EH (cell line): ENCODE data around the gene TAB2.

Experiments
- DNase-seq: peaks from one replicate; pipeline ENCODE4 v3.0.0-alpha.2; 2015; ENCODE audit warnings: low read depth

TAB2 gene

DNA sequence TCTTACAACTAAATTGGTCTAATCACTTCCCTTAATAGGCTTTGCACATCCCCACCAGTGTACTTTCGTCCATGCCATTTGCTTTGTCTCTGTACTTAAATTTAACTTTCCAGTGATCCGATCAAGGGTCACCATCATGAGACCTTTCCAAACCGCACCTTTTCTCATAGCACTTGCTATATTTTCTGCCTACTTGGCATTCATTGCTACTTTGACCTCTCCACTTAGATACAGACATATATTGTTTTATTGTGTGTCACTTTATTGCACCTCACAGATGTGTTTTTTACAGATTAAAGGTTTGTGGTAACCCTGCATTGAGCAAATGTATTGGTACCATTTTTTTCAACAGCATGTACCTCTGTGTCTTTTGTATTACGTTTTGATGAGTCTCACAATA lies 97.3 kb downstream of the TAB2 start:
- DNase-seq, result no peak

DNA sequence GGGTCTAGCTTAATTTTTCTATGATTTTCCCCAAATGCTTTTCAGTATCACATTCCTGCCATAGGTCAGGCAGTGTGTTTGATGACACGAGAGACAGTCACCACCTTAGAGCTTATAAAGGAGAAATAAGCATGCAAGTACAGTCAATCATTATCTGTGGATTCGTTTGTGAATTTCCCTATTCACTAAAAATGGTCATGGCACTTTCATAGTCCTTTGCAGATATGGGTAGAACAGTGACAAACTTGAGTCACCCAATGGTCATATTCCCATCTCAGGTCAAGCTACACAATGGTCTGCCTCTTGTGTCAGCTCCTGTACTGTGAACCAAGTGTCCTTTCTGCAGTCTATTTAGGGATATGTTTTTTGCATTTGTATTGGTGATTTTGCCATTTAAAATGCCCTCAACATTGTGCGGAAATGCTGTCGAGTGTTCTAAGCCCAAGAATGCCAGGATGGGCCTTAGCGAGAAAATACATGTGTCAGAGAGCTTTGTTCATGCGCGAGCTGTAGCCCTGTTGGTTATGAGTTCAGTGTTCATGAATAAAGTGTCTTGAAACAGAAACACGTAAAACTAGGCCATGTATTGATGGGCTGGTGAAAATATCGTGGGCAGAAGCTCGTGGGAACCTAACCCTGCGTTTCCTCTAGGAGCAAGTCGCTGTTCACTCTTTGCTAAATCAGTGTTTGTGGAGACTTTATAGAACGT lies 102.3 kb downstream of the TAB2 start:
- DNase-seq, result no peak

DNA sequence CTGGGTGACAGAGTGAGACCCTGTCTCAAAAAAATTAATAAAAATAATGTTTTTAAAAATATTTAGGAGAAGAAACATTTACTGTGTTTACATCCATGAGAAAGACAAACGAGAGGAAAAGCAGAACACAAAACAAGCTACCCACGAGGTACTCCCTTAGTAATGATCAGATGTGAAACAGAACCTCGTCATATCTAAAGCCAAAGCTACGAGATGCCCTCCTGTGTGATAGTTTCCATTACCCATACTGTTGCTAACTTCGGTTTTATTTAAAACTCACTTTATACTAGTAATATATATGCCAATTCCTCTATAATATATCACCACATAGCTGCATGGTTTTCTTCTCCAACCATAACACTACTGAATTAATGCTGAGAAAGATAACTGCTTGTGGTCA lies 103.6 kb downstream of the TAB2 start:
- no peak for DNase-seq

DNA sequence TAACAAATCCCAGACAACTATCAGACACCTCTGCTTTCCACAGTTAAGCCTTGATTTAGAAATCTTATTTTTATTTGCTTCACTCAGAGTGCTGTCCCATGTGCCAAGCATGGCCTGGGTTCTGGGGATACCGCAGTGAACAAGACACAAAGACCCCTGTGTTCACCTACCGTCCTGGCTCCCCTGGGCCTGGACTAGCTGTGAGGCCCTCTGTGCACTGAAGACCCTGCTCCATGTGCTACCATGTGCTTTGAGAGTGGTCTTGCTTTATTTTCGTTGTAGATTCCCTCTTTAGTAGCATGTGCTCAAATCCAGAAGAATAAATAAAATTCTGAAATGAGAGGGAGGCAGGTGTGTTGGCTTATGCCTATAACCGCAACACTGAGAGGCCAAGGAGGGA lies 105.1 kb downstream of the TAB2 start:
- no peak for DNase-seq

DNA sequence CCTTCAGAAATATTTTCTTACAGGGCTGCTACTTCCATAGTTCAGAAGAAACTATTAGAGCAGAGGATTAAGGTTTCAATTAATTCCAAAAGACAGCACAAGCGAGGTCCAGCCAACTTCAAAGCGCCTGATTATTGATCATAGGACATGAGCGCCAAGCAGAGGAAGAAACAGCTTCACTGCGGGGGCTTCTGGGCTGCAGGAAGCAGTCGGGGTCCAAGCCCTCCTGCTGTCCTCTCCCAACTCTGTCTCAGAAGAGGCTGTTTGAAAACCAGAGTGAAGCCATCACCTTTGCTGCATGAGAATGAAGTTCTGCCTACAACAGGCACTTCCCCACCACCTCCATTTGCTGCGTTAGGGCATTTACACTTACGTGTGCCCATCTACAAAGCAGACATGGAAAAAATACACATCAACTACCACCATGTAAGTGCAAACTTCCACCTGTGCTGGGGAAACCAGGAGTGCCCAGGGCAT lies 106.5 kb downstream of the TAB2 start:
- DNase-seq, result no peak

DNA sequence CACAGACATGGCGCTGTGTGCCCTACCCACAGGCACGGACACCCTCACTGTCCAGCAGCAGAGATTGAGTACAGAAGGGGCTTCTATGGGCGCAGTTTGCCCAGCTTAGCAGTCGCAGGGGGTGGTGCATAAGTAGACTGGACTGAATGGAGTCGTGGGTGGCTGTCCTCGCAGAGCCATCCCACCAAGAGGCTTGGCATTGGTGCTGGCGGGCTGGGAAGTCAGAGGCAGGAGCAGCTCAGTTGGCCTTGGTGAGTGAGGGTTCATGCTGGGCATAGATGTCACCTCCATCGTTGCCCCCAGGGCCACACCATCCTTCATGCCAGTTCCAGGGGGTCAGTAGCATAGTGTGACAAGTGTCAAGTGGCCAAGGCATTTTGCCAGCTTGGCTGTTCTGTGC lies 107.7 kb downstream of the TAB2 start:
- no peak for DNase-seq

DNA sequence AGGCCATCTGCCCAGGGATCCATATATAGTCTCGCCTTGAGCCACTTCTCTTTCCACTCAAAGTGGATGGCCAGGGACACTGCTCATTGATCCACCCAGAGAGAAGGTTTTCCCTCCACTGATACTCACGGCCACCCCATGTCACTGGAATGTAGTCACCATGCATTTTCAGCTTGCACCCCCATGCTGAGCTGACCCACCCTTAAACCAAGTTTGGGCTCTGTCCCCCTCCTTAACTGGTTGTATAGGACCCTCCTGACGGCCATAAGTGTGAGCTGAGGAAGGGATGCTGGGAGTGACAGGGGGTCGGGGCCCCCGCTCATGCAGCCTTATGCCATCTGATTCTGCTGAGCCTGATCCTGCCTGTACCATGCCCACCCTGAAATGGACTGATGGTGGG lies 108.2 kb downstream of the TAB2 start:
- DNase-seq, result no peak

DNA sequence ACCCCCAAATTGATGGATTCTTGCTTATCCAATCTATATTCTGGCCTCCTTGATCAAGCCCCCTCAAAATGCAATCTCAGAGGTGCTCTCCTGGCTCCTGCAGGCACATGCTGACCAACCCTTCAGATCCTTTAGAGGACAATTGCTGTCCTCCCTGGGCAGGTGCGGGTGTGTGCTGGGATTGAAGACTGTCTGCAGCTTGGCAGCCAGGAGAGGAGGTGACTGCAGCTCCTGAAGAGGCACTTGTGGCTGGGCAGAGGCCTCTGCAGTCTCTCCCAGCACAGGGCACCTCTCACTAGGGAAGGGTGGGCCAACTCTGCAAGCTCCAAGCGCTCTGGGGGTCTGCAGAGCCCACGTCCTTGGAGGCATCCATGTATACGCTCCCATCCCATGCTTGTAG lies 111.1 kb downstream of the TAB2 start:
- DNase-seq, result no peak

DNA sequence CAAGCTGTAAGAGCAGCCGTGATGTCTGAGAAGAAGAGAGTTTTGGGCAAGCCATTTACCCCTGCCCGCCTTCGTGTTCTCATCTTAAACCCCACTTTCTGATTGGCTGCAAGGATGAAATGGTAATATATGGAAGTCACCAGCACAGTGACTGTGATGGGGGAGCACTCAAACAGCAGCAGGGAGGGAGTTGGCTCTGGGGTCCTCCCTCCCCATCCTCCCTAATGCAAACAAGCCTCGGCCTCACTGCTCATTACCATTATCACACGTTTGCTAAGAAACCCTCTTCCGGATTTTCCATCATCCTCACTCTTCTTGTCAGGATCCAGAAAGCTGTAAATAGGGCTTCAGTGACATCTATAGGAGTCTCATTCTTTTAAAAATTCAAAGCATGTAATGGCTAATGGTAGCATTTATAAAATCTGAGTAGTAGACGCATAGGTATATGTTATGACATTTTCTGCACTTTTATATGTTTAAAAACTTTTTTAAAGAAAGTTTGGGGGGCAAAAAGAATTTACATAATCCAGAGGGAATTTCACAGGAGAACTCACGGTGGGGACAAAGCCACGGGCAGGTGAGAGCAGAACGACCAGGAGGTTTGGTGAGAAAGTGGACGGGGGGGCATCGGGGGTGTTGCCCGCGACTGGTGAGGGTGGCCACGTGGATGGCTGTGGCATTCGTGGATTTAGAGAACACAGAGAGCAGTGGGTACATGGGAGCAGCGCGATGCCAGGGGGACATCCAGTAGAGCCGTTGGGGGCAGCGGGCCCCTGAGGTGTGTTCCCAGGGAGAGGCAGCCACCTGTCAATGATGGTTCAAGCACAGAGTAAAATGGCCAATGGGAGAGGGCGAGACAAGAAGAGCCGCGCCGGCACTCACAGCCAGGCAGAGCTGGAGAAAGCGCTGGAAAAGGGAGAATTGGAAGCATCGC lies 112.2 kb downstream of the TAB2 start:
- no peak for DNase-seq

DNA sequence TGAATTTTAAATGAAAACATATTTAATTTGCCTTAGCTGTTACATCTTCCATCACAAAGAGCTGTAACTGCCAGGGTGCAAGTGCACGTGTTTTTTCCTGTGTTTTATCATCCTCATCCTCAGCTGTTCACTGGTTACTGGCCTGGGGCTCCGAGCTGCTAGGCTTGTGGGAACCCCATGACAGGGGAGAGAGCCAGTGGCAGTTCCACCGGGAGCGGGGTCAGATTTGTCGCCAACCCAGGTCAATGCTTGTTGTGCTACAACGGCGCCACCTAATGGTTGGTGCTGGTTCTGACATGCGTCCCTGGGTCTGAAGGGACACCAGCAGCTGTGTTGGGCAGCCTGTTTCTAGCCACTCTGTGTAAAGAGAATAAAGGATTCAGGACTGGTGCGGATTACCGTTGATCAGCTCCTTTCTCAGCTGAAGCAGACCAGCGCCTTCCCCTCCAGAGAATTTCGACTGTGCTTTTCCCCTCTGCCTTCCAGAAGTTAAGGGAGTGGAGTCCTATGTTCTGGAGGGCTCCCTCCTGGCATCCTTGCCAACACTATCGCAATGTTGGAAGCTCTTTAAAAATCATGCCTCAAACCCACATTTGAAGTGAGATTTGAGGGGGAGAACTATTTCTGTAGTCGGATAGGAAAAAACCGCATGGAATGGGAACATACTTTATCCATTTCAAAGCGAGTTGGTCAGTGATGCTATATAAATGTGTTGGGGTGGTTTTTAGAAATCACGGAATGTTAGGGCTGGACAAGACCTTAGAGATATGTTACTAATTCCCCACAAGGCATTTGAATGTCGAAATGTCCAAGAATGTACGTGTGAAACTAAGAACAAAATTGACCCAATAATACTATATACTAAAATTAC lies 114.6 kb downstream of the TAB2 start:
- peak; percentile 82 for DNase-seq

DNA sequence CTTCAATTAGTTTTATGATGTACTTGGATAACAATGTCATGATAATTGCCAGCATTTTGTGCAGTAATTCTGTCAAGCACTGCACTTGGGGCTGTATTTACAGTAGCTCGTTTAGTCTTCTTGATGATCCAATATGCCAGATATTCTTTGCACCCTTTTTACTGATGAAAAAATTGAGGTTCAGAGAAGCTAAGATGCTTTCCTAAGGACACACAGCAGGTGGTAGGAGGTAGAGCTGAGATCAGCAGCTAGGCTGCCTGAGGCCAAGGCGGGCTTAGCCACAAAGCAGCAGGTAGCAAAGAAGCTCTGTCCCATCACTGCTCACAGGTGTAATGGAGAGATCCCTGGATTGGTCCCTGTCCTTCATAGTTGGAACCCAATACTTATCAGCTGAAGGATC lies 115.9 kb downstream of the TAB2 start:
- no peak for DNase-seq

DNA sequence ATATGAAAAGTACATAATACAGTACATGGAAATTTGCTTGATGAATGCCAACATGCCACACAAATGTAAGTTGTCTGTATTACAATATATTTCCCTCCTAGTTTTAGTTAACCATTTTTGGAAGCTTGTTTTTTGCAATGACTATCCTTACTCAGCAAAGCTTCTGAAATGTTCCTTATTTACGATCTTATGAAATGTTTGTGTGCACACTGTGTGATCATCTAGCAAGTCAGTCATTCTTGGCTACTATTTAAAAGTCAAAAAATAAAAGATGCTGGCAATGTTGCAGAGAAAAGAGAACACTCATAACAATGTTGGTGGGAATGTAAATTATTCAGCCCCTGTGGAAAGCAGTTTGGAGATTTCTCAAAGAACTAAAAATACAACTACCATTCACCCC lies 116.4 kb downstream of the TAB2 start:
- DNase-seq, result peak; percentile 11

DNA sequence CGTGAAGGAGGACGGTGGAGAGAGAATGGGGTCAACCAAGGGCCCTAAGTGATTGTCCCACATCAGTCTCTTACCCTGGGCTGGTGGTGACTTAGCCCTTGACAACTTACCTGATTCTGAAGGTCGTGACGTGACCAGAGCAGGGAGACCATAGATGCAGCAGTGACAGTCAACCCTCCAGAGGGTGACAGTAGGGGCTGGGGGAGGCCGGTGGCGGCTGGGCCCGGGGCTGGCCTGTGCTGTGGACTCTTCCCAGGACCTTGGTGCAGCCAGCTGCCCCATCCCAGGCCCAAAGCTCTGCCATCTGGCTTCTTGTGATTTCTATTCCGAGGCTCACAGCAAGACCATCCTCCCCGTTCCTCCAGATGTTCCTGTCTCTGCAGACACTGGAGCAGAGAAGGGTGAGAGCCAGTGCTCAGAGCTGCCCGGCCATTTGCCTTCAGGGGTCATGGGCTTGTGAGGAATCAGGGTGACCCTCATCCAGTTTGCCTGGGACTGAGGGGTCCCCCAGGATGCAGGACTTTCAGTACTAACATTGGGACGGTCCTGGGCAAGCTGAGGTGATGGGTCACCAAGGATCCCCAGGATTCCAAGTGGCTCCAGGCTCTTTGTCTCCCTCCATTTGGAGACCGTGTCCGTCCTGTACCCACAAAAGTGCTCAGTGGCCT lies 118.5 kb downstream of the TAB2 start:
- DNase-seq, result no peak

DNA sequence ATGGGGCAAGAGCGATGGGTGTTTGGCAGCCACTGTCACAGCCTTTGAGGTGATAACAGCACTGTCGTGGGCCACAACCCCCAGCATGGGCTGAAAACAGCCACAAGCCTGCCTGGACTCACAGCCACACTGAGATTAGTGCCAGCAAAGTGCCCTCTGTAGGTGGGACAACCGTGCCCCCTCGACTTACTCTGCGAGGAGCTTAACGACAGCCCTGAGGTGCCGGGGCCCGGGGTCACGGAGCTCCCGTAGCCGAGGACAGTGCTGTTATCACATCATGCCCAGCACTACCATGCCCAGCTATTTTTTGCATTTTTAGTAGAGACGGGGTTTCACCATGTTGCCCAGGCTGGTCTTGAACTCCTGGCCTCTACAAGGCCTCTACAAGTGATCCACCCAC lies 119.1 kb downstream of the TAB2 start:
- no peak for DNase-seq

DNA sequence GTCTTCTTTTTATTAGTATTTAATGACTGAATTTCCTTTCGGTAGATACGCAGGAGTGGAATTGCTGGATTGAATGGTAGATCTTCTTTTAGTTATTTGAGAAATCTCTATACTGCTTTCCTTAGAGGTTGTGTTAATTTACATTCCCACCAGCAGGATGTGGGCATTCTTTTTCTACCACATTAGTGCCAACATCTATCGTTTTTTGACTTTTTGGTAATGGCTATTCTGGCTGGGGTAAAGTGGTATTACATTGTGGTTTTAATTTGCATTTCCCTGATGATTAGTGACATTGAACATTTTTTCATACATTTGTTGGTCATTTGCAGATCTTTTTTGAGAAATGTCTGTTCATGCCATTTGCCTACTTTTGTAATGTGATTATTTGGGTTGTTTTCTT lies 119.7 kb downstream of the TAB2 start:
- no peak for DNase-seq

DNA sequence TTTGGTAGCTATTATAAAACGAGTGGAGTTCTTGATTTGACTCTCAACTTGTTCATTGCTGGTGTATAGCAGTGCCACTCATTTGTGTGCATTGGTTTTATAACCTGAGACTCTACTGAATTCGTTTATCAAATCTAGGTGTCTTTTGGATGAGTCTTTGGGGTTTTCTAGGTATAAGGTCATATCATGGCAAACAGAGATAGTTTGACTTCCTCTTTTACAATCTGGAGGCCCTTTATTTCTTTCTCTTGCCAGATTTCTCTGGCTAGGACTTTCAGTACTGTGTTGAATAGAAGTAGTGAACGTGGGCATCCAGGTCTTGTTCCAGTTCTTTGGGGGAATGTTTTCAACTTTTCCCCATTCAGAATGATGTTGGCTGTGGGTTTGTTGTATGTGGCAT lies 121.3 kb downstream of the TAB2 start:
- DNase-seq, result no peak

DNA sequence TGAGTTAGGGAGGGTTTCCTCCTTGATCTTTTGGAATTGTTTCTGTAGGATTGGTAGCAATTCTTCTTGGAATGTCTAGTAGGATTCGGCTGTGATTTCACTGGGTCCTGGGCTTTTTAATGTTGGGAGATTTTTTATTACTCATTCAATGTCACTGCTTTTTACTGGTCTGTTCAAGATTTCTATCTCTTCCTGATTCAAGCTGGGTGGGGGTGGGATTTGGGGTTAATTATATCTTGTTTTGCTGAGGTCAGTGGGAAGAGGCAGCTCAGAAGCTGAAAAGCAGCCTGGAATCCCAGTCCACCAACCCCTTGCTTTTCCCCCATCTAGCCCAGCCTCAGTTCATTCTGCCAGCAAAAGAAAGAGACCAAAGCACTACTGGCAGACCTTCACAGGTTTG lies 122.1 kb downstream of the TAB2 start:
- peak; percentile 53 for DNase-seq

DNA sequence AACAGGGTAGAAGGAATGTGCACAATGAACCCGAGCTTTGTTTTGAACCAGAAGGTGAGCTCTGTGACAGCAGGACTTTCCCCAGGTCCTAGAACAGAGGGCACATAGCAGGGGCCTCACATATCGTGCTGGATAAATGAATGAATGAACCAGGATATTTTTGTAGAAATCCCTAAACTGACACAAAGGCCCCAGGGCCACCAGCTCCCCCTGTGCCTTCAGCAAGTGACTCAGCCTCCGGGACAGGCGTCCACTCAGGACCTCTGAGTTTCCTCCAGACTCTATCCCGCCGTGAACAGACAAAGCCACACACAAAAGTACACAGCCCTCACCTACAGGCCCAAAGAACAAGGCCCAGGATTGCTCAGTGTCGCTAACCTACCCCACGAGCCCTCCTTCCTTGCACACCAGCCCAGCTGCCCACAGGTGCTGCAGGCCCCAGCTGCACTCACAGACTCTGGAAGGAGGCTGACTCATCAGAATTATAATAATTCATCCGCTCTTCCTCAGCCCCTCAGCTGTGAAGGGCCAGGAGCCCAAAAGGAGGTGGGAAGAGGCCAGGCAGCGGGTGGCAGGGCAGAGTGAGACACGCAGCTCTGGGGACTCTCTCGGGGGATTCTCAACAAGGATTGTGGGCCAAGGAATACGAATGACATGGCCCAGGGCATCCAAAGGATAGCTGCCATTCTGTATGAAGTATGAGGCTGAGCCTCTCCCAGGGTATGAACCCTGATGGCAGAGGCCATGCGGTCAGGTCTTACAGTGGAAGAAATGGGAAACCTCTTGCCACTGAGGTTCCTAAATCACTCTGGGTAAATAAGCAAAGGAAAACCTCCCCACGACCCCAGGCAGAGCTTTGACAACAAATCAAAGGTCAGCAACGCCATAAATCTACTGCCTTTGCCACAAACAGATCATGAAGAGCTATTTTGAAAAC lies 123.5 kb downstream of the TAB2 start:
- DNase-seq, result no peak

DNA sequence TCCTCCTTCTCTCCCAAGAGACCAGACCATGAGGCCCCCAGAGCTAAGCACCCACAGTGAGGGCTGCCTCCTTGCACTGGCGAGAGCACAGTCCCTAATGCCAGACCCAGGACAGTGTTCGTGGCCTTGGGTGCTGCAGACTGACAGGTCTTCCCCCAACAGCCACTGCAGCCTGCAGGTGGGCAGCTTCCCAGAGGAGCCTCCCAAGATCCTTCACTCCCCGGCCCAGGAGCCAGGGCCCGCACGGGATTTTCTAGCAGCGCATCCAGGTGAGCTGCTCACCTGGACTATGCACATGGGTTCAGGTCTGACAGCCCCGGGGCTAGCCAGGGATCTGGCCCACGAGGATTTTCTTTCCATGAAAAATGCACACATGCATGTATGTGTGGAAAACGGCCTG lies 124.2 kb downstream of the TAB2 start:
- no peak for DNase-seq

DNA sequence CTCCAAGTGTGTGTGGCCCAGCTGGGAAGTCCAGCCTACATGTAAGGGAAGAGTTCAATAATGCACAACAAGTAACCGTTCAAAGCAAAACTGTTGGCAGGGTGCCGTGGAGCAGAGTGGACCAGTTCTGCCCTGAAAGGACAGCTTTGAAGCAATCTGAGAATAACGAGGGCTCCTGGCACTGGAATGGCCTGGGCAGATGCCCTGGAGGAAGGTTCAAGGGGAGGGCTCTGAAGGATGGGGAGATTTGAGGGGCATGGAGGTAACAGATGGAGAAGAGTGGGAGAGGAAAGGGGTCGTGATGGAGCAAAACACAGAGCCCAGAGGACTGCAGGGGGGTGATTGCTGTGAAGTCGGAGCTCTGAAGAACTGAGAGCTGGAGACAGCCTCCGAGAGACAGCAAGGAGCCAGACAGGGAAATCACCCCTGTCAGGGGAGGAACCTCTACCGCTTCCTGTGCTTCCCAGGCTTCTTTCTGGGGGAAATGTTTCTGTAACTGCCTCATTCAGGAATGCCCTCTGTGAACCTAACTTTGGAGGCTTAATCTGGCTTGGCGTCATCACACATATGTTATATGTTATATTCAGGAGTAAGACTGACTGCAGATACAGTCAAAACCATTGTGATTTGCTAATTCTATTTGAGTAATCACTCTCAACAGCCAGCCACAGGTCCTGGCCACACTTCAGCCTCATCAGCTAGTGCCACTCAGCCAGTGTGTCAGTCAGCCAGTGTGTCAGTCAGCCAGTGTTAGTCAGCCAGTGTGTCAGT lies 126.1 kb downstream of the TAB2 start:
- peak; percentile 72 for DNase-seq
